Aorta (tissue), 5 donors: ENCODE measurements around the gene REXO1. TPM values are rescaled to one million over a fixed set of nuclear protein-coding genes. Genes with fewer than 3 reads are reported as not detected.

Experiments used
- ATAC-seq: fragments of 200-7000 bp; cut with Tn5 transposase; one replicate; pipeline ENCODE4 v1.9.1; 2022; ENCODE audit warnings: moderate library complexity; ENCODE audit not compliant: low FRiP score
- DNase-seq, 2 donors: peaks; one replicate each; pipeline ENCODE4 v3.0.0-alpha.2; 2020
- H3K27ac ChIP-seq, 2 donors: one replicate each; pipeline ENCODE4 v1.5.1; 2013; ENCODE audit warnings: low read length in 2 of 2, mild to moderate bottlenecking in 2 of 2, moderate library complexity in 2 of 2, control low read depth in 1 of 2, inconsistent platforms in 1 of 2, low read depth in 1 of 2
- H3K27me3 ChIP-seq, 2 donors: one replicate each; pipeline ENCODE4 v1.6.1; 2013; ENCODE audit warnings: control low read depth in 1 of 2, low read length in 1 of 2, mild to moderate bottlenecking in 1 of 2, moderate library complexity in 1 of 2; ENCODE audit not compliant: insufficient read depth in 2 of 2, control insufficient read depth in 1 of 2
- H3K36me3 ChIP-seq, 2 donors: one replicate each; pipeline ENCODE4 v1.6.1; 2013; ENCODE audit warnings: control low read depth in 1 of 2, low read length in 1 of 2, mild to moderate bottlenecking in 1 of 2; ENCODE audit not compliant: insufficient read depth in 2 of 2, control insufficient read depth in 1 of 2
- H3K4me1 ChIP-seq, 2 donors: one replicate each; pipeline ENCODE4 v1.6.1; 2013; ENCODE audit warnings: low read length in 2 of 2, control low read depth in 1 of 2, mild to moderate bottlenecking in 1 of 2, moderate library complexity in 1 of 2; ENCODE audit not compliant: insufficient read depth in 2 of 2, control insufficient read depth in 1 of 2
- H3K4me3 ChIP-seq, 2 donors: one replicate each; pipeline ENCODE4 v1.5.1; 2013; ENCODE audit warnings: low read length in 2 of 2, control low read depth in 1 of 2, mild to moderate bottlenecking in 1 of 2
- H3K9me3 ChIP-seq: one replicate; pipeline ENCODE4 v1.6.1; 2013; ENCODE audit warnings: mild to moderate bottlenecking, low read length; ENCODE audit not compliant: control insufficient read depth
- WGBS, 2 donors: extraction: QIAGEN DNeasy Blood & Tissue Kit; methylation state at CpG; one replicate each; pipeline ENCODE4 v1.1.7; 2013; 5-methylcytosine and 5-hydroxymethylcytosine counted together
- intact Hi-C, 2 donors: fragments of 100-400 bp; cut with DNase I; formaldehyde crosslinking; loops; one replicate each; pipeline versions ENCODE4 v1.14.2 to v1.15.0; 2022
- polyA plus RNA-seq, 2 donors: library from polyadenylated mRNA; stranded (reverse); fragments of 200-250 nt; gene quantifications; one replicate each; pipeline ENCODE4 v1.2.3, GENCODE V29; 2013
- total RNA-seq, 2 donors: library from RNA; stranded (reverse); fragmentation: NEBNext Ultra II Directional; extraction: Animal tissue kit (Norgen Biotek cat#: 25700); gene quantifications; one replicate each; pipeline ENCODE4 v1.2.1, GENCODE V29; 2021
- donor health status: healthy with polysubstance abuse.
- donor health status: Bipolar disorder and iron deficiency.
- donor health status: DM: no; HTN: no; CAD: no.
- donor health status: DM: no; HTN: no; CAD: no.
- donor health status: DM: yes; HTN: yes; CAD: no.

Gene REXO1
- total and polyA plus RNA-seq, 4 donors, result 4.8 to 29.9 (median 26.7) TPM

- H3K36me3 ChIP-seq, result no peaks in the 10 kb centered on the region
- DNase-seq (no peak), ATAC-seq (no peak)
- H3K27ac ChIP-seq, result peak overlapping the region in 1 of 2 donors; percentile 11
- H3K4me1 ChIP-seq, result no peaks in the 10 kb centered on the region
- intact Hi-C loops, result no loop called here
- 77 to 84% methylated on average over 25 of the region's 25 CpGs for WGBS, 2 donors
- no peaks in the 10 kb centered on the region for H3K9me3 ChIP-seq
- H3K4me3 ChIP-seq, result no peak overlapping the region
- no peaks in the 10 kb centered on the region for H3K27me3 ChIP-seq
Measured at GRCh38 chr19:1872807-1873523, 24.7 kb upstream of the REXO1 start.

GRCh38 chr19:1871630-1872029 is 23.3 kb upstream of the REXO1 start:
- H3K27ac ChIP-seq, result no peak overlapping the region
- no peaks in the 10 kb centered on the region for H3K4me1 ChIP-seq
- no peak overlapping the region for H3K4me3 ChIP-seq
- H3K9me3 ChIP-seq, result no peaks in the 10 kb centered on the region
- H3K36me3 ChIP-seq, result no peaks in the 10 kb centered on the region
- DNase-seq (no peak), ATAC-seq (no peak)
- 89% methylated on average over 13 of the region's 13 CpGs for WGBS, 2 donors
- no peaks in the 10 kb centered on the region for H3K27me3 ChIP-seq
- intact Hi-C loops, result no loop called here

- Histone ChIP-seq H3K4me3 (no peak overlapping the region), H3K27me3 (no peaks in the 10 kb centered on the region), H3K9me3 (no peaks in the 10 kb centered on the region), H3K27ac (no peak overlapping the region), H3K4me1 (no peaks in the 10 kb centered on the region), H3K36me3 (no peaks in the 10 kb centered on the region)
- intact Hi-C loops, result no loop called here
- WGBS, 2 donors, result 85 to 86% methylated on average over 15 of the region's 15 CpGs
- DNase-seq, result no peak
- no peak for ATAC-seq
Measured at GRCh38 chr19:1871140-1871597, 22.9 kb upstream of the REXO1 start.

GRCh38 chr19:1868971-1869370 is 20.7 kb upstream of the REXO1 start:
- H3K27me3 ChIP-seq, result no peaks in the 10 kb centered on the region
- intact Hi-C loops, result no loop called here
- no peak for DNase-seq
- no peak for ATAC-seq
- H3K9me3 ChIP-seq, result no peaks in the 10 kb centered on the region
- no peak overlapping the region for H3K4me3 ChIP-seq
- H3K27ac ChIP-seq, result no peak overlapping the region
- H3K36me3 ChIP-seq, result no peaks in the 10 kb centered on the region
- H3K4me1 ChIP-seq, result no peaks in the 10 kb centered on the region
- 87 to 93% methylated on average over 7 of the region's 7 CpGs for WGBS, 2 donors

- DNase-seq (no peak), ATAC-seq (no peak)
- no peaks in the 10 kb centered on the region for H3K4me1 ChIP-seq
- no peak overlapping the region for H3K4me3 ChIP-seq
- intact Hi-C loops, result no loop called here
- H3K36me3 ChIP-seq, result no peaks in the 10 kb centered on the region
- no peaks in the 10 kb centered on the region for H3K27me3 ChIP-seq
- WGBS, 2 donors, result 92 to 94% methylated on average over 9 of the region's 9 CpGs
- no peak overlapping the region for H3K27ac ChIP-seq
- no peaks in the 10 kb centered on the region for H3K9me3 ChIP-seq
Measured at GRCh38 chr19:1867349-1867724, 19.1 kb upstream of the REXO1 start.

GRCh38 chr19:1866693-1867348 is 18.5 kb upstream of the REXO1 start:
- Histone ChIP-seq H3K27me3 (no peaks in the 10 kb centered on the region), H3K4me3 (no peak overlapping the region), H3K9me3 (no peaks in the 10 kb centered on the region), H3K27ac (no peak overlapping the region), H3K4me1 (no peaks in the 10 kb centered on the region), H3K36me3 (no peaks in the 10 kb centered on the region)
- intact Hi-C loops, result no loop called here
- DNase-seq (no peak), ATAC-seq (no peak)
- 87 to 91% methylated on average over 8 of the region's 8 CpGs for WGBS, 2 donors

GRCh38 chr19:1865172-1866010 is 17.1 kb upstream of the REXO1 start:
- Histone ChIP-seq H3K27me3 (no peaks in the 10 kb centered on the region), H3K4me3 (no peak overlapping the region), H3K4me1 (no peaks in the 10 kb centered on the region), H3K36me3 (no peaks in the 10 kb centered on the region), H3K9me3 (no peaks in the 10 kb centered on the region), H3K27ac (peak overlapping the region in 1 of 2 donors; percentile 13)
- WGBS, 2 donors, result 87 to 88% methylated on average over 17 of the region's 17 CpGs
- ATAC-seq (no peak), DNase-seq (no peak)
- intact Hi-C loops, result no loop called here

GRCh38 chr19:1864480-1865171 is 16.3 kb upstream of the REXO1 start:
- H3K36me3 ChIP-seq, result no peaks in the 10 kb centered on the region
- H3K4me3 ChIP-seq, result peak overlapping the region; percentile 61 to 65
- no peaks in the 10 kb centered on the region for H3K9me3 ChIP-seq
- peak overlapping the region in 1 of 2 donors; percentile 21 for H3K27ac ChIP-seq
- no peaks in the 10 kb centered on the region for H3K27me3 ChIP-seq
- H3K4me1 ChIP-seq, result no peaks in the 10 kb centered on the region
- peak; percentile 86 to 92 for DNase-seq
- intact Hi-C loops, result no loop called here
- peak; percentile 76 for ATAC-seq
- 11 to 16% methylated on average over 36 to 52 of the region's 52 CpGs for WGBS, 2 donors
